ENCODE measurements around the gene TECTB.

TECTB gene

DNA sequence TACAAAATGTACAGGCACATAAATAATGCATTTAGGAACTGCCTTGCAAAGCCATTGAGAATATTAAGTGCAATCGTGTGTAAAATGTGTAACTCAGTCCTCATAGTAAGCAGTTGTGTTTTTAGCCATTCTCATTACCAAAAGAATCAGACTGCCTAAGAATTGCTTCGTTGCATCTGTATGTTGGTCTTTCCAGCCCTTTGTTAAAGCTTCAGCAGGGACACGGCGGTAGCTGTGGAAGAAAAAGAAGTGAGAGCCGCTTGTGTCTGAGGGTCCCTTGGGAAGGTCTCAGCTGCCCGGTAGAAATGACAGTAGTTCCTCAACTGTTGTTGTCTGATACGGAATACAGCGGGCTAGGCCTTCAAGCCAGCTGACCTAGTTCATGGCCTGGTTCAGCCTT, 67.9 kb downstream of the TECTB start:
- DNase-seq (ENCODE audit: low read depth): no peak
- TF ChIP-seq, protein P1, sequence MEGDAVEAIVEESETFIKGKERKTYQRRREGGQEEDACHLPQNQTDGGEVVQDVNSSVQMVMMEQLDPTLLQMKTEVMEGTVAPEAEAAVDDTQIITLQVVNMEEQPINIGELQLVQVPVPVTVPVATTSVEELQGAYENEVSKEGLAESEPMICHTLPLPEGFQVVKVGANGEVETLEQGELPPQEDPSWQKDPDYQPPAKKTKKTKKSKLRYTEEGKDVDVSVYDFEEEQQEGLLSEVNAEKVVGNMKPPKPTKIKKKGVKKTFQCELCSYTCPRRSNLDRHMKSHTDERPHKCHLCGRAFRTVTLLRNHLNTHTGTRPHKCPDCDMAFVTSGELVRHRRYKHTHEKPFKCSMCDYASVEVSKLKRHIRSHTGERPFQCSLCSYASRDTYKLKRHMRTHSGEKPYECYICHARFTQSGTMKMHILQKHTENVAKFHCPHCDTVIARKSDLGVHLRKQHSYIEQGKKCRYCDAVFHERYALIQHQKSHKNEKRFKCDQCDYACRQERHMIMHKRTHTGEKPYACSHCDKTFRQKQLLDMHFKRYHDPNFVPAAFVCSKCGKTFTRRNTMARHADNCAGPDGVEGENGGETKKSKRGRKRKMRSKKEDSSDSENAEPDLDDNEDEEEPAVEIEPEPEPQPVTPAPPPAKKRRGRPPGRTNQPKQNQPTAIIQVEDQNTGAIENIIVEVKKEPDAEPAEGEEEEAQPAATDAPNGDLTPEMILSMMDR (IDR thresholded peaks at IDR 0.05; ENCODE audit: control insufficient read depth, insufficient read depth, low read depth, low read length, missing control alignments): no peak
- H3K4me3 ChIP-seq (ENCODE audit: control insufficient read depth, low read depth, low read length): no peak overlapping the region

GRCh38 chr10:112352044-112352443, 68.8 kb downstream of the TECTB start:
- DNase-seq (ENCODE audit: low read depth): no peak
- H3K4me3 ChIP-seq (ENCODE audit: control insufficient read depth, low read depth, low read length): no peak overlapping the region
- TF ChIP-seq, protein P1 (IDR thresholded peaks at IDR 0.05; ENCODE audit: control insufficient read depth, insufficient read depth, low read depth, low read length, missing control alignments): no peak

GRCh38 chr10:112353046-112353445, 69.8 kb downstream of the TECTB start:
- TF ChIP-seq, protein P1 (IDR thresholded peaks at IDR 0.05; ENCODE audit: control insufficient read depth, insufficient read depth, low read depth, low read length, missing control alignments): no peak
- DNase-seq (ENCODE audit: low read depth): no peak
- H3K4me3 ChIP-seq (ENCODE audit: control insufficient read depth, low read depth, low read length): no peak overlapping the region

Data from AG09309 (cell line).